HuH-7.5 (cell line): ENCODE data around the gene SPINK8.
"Not testable (repeated sequence)": the region's sequence is repeated elsewhere in the genome, so short reads cannot be mapped to it uniquely, and the experiment has no call there.

ENCODE experiments used
- DNase-seq: peaks from one replicate; pipeline ENCODE4 v3.0.0; 2011; ENCODE audit warnings: low spot score

The SPINK8 gene

DNA sequence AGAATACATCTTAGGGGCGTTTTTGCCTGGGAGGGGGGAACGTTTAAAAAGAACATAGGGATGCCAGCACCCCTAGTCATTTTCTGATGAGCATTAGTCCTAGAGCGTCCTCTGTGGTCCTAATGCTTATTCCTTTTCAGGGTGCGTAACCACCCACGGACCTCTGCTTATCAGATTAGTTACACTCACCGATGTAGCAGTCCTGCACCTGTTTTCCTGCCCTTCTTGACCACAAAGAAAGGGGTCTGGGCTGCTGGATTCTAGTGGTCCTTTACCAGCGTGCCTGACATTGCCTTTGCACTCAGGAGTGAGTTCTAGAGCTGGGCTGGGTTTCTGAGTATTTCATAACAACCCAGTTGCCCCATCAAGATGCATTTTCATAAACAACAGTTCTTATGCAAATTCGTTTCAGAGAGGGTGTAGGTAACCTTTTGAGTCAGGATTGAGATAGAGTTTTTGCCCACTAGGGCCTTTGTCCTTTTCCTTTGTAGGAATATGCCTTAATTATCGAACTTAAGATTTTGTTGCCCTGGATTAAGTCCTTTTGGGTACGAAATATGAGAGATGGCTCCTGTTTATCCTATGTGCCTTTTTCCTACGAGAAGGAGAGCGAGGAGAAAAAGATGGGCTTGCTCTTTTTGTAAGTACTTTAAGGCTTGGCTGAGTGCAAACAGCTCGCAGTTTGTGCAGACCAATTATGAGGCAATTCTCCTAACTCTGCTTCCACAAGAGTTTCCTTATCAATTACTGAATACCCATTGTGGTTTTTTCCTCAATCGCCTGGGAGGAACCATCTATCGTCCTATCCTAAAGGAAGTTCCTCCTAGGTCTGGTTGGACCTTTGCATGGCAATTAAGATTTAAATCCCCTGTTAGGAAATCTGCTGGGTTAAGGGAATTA is at the start of gene SPINK8:
Gene SPINK8 (minus strand): TSS at position 316 of the 900 bp plus-strand sequence. CDS start 5,320 bp downstream, outside the sequence.
- DNase-seq = not testable (repeated sequence)

DNA sequence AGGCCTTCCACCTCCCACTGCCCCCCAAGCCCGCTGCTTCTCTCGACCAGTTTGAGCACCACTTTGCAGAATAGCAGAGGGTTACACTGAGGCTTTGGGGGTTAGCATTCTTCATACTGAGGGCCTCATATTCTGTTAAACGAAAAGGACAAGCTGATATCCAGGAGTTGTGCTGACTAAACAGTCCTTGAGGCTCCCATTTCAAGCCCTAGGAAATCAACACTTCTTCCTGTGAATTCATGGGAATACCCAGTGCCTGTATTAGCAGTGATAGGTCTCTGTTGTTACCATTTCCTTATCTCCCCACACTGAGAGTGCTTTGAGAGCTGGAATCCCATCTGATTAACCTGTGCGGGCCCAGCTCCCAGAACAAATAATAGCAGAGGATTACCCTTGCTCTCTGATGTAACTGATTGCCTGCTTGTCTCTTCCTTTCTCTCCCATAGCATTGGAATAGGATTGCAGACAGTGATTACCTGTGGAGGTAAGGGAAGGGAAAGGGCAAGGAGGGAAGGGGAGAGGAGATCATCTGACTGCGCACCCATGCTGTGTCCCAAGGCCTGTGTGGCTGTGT is 39.5 kb upstream of the SPINK8 start:
- DNase-seq = no peak

DNA sequence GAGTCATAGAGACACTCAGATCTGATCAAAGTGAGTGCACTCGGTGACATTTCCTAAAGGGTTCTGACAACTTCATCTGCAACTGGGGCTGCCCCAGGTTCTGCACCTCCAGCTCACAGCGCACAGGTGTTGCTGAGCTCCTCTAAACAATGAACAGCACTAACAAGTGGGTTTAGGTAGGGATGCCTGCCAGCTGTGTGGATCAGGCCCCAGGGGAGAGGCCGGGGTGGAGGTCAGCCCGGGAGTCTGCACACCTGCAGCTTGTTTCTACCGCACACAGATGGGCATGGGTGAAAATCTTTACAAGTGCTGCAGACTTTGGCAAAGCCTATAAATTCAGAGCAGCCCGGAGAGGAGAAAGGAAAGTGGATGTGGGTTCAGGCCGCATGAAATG is 38.9 kb upstream of the SPINK8 start:
- DNase-seq = no peak

DNA sequence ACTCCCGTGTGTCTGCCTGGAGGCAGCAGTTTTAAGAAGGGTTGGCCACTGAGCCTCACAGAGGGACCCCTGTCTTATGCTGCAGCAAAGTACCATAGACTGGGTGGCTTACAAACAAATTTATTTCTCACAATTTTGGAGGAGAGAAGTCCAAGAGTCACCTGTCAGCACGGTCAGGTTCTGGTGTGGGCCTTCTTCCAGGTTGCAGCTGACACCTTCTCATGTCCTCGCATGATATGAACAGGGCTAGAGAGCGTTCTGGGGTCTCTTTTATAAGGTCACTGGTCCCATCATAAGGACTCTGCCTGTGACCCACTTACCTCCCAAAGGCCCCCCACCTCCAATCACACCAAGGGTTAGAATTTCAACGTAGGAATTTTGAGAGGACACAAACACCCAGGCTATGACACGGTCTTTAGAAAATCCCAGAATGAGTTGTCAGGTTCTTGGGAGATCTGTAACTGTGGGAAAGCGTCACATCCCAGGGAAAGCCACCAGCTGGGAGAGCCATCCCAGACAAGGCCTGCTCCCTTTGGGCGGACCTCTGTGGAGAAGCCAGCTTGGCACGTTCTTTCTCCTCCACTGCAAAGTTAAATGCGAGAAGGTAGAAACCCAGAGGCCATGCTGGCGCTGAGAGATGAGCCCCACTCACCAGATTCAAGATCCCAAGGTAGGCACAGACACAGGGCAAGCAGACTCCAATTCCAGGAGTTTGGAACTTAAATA is 38.4 kb upstream of the SPINK8 start, which contains the start of gene FBXW12:
Gene FBXW12 (plus strand): TSS at position 569 of the 726 bp plus-strand sequence. CDS start 549 bp downstream, outside the sequence.
- DNase-seq = no peak

DNA sequence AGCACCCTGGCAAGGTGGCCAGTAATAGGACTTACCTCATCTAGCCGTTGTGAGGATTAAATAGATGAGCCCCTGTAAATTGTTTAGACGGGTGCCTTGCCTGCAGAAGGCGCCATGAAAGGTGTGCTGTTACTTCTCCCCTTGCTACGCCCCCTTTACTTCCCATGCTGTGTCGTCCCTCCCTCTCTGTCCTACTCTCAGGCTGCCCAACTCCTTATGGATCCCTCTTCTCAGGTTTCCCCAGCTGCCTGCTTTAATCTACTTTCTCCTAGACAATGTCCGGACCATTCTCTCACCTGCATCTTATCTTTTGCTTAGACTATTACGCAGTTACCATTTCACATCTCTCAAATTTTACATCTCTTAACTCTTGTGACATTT is 36.9 kb upstream of the SPINK8 start:
- no peak for DNase-seq

DNA sequence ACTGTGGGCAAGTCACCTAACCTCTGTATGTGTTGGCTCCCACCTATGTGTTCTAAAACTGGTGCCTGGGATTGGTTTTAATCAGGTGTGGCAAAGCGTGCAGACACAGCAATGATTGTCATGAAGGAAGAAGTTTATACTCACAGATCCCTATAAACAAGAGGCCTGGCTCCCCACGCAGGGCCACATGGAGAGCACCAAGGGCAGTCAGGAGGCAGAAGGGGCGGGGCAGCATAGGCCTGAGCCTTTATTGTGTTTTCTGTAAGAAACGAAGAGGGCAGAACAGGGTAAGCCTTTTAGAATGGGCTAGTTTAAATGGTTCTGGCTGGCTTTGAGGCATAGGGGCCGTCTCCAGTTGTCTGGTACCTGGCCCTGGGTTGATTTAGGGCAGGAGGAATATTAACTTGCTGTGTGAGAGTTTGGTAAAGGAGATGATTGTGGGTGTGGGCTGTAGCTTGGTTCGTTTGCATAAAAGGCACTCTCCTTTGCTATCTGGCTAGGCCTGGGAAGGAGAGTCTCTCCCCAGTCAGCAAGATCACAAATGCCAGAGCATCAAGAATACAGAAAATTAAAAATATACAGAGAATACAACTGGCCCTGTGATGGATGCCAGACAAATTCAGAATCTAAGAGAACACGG is 36.4 kb upstream of the SPINK8 start:
- DNase-seq = no peak

DNA sequence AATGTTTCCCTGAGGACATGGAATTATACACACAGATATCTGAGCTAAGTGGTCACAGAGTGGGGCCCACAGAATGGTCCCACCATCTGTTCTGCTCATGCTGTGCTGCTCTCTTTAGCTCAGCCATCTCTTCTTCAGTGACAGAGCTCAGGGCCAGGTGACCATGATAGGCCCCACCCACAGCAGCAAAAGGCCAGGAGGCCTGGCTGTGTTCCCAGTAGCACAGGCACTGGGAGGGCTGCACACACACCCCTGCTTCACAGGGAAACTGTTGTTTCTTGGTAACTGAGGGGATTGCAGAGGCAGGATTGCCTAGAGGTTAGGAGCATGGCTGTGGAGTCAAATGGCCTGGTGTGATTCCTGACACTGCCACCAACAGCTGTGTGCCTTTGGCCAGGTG is 33.7 kb upstream of the SPINK8 start:
- DNase-seq = no peak

DNA sequence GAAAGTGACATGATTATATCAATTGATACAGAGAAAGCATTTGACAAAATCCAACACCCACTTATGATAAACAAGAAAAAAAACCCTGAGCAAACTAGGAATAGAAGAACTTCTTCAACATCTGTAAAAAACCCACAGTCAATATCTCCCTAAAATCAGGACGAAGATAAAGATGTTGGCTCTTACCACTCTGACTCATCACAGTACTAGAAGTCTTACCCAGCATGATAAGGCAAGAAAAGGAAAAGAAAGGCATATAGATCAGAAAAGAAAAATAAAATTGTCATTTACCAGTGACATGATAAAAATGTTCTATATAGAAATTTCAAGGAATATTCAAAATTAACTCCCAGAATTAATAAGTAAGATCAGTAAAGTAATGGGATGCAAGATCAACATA is 31.4 kb upstream of the SPINK8 start:
- DNase-seq = no peak

DNA sequence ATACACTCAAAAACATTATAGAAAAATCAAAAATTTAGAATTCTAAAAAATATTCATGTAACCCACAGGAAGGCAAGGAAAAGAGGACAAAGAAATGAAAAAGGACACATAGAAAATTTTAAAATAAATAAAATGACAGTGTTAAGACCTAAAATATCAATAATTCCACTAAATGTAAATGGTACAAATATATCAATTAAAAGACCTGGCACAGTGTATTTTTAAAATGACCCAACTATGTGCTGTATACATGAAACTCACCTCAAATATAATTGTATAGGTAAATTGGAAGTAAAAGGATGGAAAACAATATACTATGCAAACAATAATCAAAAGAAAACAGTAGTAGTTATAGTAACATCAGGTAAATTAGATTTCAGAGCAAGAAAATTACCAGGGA is 28.5 kb upstream of the SPINK8 start:
- DNase-seq = no peak

DNA sequence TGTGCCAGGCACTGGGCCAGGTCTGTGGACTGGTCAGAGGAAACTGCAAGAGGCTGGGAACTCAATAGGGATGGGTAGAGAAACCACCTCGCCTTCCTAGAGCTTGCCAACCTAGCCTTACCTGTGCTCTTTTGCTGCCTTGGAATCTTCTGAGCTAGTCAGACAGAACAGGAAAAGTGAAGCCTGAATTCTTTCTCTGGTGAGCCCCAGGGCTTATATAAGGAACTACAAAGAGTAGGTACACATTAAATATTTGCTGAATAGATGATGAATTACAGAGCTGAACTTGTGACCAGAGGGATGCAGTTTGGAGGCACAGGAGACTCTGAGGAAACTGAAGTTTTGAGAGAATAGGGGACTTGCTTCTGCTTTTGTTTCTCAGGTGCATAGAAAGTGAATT is 23.0 kb upstream of the SPINK8 start:
- no peak for DNase-seq

DNA sequence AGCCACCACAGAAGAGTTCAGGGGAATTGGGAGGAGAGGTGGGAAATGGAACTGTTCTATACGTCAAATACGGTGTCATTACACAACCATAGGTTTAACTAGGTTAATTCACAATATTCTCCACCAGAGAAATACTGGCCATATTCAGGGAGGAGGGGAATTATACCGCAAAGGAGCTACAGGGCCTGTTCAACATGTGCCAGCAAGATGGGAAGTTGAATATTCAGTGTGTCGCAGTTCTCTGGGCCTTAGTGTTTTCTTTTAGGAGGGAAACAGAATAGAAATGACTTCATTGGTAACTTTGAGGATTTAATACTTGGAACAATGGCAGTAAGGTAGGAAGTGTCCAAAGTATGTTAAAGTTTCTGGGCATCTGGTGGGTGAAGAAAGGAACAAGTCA is 20.5 kb upstream of the SPINK8 start:
- DNase-seq = no peak

DNA sequence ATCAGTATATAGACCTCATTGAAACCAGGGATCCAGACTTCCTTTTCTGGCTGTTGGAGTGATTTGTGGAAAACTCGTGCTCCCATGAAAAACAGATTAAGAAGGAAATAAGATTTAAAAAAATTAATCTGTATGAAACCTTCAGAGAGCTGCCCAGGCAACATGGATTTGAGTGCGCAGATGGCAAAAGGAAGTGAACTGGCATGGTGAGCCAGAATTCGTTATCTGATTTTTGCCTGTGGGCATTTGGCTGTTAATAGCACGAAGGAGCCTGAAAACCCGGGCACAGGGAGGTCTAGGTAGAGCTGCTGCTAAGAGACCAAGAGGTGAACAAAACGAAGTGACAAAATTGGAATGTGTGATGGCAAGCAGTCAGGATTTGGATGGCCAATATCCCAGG is 19.1 kb upstream of the SPINK8 start:
- DNase-seq = no peak

DNA sequence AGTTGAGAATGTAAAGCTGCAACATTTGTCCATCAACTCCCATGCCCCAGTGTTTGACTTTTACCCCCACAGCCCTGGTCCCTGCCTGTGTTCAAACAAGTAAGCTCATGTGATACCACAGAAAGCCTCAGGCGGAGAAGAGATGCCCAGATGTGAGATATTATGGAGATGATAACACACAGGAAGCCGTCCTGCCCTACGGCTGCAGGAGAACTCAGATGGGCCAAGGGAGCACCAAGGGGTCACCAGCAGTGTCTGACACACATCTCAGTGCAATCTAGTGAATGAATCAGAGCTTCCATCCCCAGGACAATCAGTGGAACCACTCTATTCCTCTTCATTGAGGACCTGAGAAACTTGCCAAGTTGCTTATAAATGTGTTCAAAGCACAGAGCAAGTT is 14.0 kb upstream of the SPINK8 start:
- no peak for DNase-seq

DNA sequence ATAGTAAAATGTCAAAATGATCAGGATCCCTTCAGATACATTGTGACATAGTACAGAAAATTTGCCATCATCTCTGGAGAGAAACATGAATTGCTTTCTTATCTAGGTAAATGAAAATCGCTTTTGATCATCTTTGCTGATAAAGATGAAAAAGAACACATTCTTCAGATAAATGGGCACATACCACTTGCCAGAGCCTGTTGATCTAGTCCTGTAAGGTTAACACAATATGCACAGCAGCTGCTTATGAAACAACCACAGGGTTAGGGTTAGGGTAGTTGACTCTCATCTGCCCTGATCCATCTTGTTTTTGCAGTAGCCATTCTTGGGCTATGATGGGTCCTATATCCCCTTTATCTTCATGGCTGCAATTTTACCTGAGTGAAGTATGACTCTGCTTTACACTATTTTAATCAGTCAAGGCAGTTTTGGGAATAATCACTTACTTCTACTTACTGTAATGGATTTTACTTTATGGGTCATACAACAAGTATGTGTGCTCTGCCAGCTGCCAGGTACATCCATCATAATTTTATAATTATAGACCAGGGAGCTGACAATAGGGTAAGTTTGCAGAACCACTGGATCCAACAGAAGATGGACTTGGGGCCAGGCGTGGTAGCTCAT is 12.6 kb upstream of the SPINK8 start:
- DNase-seq = no peak

DNA sequence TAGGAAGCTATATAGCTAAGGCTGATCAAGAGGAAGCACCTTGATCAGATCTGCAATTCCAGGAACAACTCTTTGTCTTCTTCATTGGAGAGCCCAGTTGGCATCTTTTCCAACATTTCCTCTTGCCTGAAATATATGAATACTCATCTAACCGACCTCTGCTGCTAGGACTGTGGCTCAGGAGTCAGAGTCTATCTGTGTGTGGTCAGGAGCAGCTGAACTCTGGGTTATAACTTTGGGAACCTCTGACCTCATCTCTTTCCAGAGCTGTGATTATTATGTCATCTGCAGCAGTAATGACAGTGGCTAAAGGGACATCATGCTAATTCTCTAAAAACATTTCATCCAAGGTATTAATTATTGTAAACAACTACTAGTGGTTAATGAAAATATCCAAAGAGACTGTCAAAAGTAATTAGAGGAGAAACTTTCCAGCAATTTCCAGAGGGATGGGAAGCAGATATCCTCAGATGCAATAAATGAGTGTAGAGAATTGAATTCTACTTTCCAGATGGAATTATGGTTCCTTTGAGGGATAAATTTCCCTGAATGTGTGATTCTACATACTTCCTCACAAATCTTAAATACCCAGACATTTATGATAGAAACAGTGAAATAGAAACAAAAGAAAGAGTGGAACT is 11.5 kb upstream of the SPINK8 start:
- no peak for DNase-seq

DNA sequence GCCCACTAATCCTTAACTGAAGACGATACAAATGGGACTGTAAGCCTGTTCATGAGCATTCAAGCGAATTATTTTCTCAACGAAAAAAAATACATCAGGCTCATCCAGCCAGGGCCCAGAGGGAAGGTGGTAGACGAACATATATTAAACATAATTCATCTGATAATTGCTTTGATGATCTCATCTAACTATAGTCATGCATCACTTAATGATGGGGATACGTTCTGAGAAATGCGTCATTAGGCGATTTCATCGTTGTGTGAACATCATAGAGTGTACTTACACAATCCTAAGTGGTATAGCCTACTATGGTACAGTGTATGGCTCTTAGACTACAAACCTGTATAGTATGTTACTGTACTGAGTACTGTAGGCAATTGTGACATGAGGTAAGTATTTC is 10.0 kb upstream of the SPINK8 start:
- DNase-seq = no peak

DNA sequence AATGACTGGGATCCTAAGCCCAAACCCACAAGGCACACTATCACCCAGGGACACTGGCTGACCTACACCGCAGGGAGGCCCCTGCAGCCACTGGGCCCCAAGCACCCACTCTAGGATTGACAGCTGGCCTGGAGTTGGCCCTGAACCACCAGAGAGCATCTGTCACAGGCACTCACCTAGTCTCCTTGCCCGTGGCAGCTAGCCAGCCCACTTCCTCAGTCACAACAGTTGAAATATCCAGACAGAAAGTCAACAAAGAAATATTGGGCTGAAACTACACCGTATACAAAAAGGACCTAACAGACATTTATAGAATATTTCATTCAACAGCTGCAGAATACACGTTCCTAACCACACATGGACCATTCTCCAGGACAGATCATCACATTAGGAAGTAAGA is 5.2 kb upstream of the SPINK8 start:
- DNase-seq = no peak

DNA sequence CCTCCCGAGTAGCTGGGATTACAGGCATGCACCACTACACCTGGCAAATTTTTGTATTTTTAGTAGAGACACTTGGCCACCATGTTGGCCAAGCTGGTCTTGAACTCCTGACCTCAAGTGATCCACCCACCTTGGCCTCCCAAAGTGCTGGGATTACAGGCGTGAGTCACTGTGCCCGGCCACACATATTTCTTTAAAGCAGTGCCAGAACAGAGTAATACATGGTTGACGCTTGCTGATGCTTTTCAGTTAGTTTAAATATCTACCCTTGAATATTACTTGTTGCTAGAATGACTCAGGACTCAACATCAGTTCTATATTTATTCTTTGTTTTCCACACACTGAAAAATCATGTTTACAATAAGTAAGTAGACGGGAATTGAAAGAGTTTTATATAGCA is 4.1 kb upstream of the SPINK8 start:
- not testable (repeated sequence) for DNase-seq

DNA sequence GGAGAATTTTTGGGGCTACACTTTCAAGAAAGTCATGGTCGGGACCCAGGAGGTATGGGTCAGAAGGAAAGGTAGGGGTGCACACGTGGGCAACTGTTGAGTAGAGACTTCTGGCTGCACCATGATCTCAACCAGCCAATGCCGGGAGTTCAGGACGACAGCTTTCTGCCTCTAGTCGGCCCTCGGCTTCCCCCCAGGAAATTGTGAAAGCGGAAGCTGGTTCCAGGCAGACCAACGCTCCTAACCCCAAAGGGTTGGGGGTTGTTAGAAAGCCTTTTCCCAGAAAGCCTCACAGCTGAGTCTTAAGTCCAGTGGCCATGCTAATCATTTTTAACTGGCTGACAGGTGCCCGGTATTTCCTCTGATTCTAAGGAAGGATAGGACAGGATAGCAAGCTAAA is 1.8 kb upstream of the SPINK8 start:
- not testable (repeated sequence) for DNase-seq

DNA sequence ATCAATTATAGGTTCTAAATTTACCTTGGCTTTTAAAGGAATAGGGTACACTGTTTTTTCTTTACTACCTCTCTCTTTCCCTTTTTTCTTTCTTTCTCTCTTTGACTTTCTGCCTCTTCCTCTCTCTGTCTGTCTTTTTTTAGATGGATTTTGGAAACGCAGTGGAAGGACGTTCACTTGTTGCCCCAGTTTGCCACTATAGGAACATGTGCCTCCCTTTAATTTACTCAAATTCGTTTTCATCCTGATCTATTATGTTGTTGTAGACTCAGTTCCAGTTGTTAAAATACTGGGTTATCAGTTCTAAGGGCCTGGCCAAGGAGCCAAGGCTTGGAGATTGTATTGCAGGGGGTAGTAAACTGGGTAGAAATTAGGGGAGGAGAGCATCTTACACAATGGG is 1.1 kb upstream of the SPINK8 start:
- DNase-seq = no peak

DNA sequence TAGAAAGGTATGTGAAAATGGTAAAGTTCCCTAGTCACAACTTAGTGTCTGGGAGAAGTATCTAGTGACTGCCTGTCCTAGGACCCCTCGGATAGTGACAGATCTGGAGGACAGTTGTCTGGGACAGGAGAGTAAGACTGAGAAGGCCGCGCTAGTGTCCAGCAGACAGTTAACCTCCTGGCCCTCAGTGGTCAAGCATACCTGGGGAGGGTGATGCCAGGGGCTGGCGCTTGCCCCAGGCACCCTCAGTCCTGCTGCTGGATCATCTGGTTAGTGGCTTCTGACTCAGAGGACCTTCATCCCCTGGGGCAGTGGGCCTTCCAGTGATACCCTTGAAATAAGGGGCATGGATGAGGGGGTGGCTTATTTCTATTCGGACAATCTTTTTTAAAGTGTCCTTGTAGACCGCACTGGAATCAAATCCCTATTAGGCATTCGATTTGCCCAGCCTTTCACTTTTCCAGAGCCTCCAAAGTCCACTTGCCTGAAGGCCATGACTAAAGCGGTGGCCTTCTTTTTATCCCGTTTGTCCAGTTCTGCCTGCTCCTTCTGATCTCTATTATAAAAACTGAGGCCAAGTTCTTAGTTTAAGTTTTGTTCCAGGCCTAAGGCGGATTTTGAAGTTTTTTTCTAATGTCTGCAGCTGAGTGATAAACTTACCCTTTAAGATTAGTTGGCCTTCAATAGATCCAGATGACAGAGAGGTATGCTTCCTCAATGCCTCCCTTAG is 1.6 kb downstream of the SPINK8 start:
- not testable (repeated sequence) for DNase-seq
